GM18526 (cell line): ENCODE data around the gene GGCT.

Experiments used
- POLR2A ChIP-seq: IDR thresholded peaks from 3 replicates; pipeline ENCODE4 v1.6.1; 2011; ENCODE audit not compliant: insufficient read length; ENCODE audit errors: extremely low read depth

The GGCT gene

DNA sequence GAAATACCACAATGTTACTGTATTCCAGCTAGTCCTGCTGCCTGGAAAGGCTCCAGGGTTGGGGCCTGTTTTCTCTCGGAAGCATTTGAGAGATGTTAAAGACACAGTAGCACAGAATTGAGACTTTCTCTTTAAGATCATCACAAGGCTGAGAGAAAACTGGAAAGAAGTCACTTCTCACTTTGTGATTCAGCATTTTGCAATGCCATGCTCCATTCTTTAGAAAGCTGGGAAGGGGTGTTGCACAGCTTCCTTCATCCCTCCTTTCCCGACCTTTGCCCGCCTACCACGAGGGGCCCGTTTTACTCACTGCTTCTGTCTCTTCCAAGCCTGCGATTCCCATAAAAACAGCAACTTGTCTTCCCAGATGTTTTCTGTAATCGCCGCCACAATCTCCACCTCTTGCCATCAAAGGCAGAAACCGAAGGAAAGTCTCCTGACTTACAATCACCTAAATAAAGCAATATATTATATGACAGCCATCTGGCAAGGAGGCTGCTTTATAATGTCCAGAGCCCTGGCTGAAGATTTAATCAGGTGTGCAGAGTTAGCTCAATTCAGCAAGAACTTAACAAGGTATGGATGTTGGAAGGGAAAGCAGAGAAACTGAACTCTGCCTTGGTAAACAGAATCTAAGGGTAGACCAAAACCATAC, 44.9 kb downstream of the GGCT start:
- TF ChIP-seq POLR2A, result no peak

DNA sequence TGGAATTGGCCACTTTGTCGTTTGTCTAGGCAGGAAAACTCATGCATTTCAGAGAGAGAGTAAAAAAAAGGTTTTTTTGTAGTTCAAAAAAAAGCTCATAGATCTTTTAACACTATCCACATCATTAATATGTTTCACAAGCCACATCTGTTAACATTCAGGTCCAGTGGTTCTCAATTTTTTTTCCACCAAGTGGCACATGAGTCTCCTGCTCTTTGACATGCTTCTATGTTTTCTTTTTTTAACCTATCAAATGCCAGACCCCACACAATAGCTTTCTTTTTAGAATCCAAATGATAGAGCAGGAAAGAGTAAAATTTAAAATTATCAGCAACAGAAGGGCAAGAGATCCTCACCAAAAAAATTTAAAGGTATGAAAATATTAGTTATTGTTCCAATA, 46.3 kb downstream of the GGCT start:
- no peak for TF ChIP-seq POLR2A

DNA sequence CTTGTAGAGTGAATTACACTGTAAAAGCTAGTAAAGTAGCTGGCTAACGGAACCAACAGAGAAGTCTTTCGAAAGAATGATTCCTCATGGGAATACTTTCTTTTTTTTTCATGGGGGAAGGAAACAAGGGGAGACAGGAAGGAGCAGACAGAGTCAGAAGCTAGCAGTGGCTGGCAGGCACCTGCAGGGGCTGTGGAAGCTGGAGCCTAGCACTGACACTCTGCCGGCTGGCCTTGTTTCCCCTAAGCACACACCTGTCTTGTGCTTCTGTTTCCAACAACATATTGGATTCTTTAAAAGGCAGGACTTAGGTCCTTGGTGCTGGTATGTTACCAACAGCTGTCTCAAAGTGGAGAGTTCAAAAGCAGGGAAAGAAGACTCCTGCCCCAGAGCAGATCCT, 50.7 kb downstream of the GGCT start:
- TF ChIP-seq POLR2A, result no peak

DNA sequence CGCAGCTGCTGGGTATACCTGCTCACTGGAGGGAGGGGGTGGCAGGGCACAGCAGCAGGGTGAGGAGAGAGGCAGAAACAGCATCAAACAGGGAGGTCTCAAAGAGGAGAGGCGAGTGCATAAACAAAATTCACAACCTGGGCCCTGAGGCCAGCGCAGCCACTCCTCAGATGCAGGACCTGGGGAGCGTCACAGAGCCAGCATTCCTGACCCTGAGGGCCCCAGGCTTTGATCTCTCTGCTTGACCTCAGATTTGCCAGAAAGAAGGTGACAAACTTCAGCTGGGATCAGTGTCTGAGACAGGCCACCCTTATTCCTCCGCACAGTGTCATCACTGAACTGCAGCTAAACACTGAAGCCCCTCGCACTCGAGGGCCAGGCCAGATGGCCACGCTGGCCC, 51.6 kb downstream of the GGCT start:
- no peak for TF ChIP-seq POLR2A

DNA sequence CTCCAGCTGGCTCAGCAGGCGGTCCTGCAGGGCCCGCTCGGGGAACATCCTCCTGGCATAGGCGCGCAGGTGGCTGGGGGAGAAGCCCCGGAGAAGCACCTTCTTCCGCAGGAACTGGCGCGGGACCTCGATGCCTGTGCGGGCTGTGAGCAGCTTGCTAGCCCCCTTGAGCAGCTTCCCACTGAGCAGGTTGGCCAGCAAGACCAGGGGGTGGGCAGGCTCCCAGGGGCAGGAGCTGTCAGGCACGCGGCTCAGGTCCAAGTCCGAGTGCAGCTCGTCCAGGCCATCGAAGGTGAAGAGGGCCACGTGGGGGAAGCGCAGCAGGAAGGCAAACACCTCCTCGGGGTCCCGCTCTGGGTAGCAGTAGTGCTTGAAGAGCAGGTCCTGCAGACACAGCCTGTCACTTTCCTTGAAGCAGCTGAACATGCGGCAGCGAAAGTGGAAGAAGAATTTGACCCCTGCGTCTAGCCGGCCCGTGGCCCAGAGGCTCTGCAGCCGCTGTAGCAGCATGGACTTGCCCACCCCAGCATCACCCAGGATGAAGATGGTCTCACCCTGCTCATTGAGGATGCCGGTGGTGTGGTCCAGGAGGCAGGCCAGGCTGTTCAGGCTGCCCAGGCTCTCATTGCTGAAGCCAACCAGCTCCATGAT, 52.2 kb downstream of the GGCT start:
- TF ChIP-seq POLR2A, result no peak

DNA sequence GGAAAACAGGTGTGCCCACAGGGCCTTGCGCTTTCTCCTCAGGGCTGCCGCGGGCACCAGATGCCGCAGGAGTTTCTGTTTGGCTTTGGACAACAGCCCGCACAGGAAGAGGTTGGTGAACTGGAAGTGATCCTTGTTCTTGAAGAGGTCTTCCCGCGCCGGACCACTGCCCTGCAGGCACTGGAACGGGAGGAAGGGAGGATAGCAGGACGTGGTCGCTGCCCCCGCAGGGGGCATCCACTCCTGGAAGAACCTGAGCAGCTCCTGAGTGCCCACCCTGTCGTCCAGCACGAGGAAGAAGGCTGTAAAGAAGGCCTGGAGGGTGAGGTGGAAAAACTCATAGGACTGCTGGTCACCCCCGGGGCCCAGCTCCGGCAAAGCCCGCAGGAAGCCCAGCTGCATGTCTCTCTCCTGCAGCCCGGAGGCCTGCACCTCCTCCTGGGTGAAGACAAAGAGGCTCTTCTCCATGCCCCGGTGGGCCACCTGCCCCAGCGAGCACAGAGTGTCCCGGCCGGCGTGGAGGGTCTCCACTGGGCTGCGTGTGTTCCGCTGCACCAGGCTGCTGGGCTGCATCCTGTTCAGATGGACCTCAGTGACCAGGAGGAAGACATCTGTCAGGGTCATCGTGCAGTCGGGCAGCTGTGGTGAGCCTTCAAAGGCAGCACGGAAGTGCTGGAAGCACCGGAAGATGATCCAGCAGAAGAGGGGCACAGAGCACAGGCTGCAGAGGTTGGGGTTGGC, 52.9 kb downstream of the GGCT start:
- no peak for TF ChIP-seq POLR2A

DNA sequence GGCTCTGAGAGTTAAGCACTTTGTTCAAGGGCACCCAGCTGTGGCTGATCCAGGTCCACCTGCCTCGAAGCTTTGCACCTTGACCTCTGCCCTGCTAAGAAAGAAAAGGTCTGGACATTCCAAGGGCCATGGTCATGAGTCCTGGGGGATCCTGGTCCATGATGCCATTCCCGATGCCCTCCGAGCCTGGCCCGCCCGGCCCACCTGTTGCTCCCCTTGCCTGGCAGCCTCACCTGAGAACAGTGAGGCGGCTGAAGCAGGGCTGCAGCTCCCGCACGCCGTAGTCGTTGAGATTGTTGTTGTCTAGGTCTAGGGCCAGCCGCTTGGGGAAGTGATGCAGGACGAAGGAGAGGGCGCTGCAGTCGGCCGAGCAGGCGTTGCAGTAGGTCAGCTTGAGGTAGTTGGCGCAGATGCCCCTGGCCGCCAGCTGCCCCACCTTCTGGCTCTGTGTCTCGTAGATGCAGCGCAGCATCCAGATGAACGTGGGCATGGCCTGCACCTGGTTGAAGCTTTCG, 53.6 kb downstream of the GGCT start:
- TF ChIP-seq POLR2A, result no peak

DNA sequence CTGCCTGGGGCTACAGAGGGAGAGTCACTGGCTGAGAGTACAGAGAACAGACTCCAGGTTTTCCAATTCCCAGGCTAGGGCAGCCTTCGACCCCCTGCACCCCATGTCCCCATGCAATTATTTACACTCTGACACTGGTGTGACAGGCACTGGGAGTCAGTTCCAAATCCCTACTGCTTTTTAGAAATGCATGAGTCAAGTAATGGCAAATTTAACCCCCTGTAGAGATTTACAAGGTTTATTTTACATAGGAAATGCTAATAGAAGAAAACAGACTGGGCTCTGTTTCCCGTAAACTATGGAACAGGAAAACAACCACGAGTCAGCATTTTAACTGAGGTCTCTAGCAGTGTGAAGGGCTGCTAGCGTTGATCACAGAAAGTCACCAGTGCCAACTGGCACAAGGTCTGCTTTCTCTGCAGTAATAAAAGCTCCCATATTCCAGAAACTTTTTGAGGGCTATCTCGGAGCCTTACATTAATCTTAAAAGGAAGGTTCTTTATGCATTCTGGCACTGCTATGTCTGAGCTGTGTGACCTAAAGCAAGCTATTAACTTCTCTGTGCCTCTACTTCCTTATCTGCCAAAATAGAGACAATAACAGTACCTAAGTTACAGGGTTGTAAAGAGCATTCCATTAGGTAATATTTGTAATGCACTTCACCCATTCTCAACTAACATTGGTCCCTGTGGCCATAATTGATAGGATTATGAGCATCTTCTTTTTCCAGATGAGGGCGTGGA, 54.2 kb downstream of the GGCT start:
- no peak for TF ChIP-seq POLR2A

DNA sequence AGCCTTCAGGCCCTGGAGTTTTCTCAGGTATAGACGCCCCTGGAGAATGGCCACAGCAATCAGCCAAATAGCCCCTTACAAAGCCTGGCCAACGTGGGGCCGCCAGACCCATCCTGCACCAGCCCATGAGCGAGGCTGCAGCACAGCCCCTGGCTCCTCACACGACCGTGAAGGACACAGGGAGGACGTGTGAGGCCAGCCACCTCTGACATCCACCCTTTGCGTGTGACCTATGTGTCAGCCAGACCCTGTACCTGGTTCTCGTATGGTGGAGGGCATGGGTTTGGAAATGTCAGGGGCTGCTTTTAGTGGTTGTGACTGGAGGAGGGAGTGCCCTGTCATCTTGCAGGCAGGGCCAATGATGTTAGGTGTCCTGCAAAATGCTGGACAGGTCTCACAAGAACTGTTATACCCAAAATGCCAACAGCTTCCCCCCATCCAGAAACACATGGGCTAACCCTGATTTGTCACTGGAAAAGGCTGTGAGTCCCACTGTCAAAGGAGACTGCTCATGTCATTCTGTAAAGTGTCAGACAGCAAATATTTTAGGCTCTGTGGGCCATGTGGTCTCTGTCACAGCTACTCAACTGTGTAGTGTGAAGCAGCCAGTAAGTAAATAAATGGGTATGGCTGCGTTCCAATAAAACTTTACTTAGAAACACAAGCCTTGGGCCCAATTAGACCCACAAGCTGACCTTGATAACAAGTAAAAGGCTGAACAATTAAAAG, 56.0 kb downstream of the GGCT start:
- no peak for TF ChIP-seq POLR2A

DNA sequence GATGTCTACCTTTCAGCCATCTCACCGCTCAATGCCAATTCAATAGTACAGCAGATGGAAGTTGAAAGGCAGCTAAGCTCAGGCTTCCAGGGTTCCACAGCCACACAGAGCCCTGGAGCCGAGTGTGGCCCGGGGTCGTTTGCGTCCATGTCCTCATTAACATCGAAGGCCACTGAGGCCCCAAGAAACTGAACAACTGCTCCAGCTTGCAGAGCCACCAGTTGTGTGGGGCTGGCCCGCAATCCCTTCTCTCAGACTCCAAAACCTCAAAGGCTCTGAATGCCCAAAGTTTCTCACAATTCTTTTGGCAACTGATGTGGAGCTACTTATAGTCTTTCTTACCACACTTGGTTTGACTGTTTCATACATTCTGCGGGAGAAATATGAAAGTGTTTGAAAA, 57.2 kb downstream of the GGCT start:
- TF ChIP-seq POLR2A, result no peak
